ENCODE results near the gene PROB1. TPM values are rescaled to one million over a fixed set of nuclear protein-coding genes. Genes with fewer than 3 reads are reported as not detected.

Gene PROB1
- total and polyA plus RNA-seq, 9 of the 15 experiments (the other 6 are each of a cell fraction or from before 2014, with no cell fraction given), result 0.01 to 1.8 (median 0.47) TPM

DNA sequence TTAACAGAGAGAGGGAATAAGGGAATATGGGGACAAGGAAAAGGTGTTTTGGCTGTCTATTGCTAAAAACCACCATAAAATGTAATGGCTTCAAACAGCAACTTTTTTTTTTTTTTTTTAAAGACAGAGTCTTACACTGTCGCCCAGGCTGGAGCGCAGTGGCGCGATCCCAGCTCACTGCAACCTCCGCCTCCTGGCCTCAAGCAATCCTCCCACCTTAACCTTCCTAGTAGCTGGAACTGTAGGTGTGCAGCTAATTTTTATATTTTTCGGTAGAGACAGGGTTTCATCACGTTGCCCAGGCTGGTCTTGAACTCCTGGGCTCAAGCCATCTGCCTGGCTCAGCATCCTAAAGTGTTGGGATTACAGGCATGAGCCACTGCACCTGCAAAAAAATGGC is 13.3 kb upstream of the PROB1 start (continued):
- TF ChIP-seq, protein P1, sequence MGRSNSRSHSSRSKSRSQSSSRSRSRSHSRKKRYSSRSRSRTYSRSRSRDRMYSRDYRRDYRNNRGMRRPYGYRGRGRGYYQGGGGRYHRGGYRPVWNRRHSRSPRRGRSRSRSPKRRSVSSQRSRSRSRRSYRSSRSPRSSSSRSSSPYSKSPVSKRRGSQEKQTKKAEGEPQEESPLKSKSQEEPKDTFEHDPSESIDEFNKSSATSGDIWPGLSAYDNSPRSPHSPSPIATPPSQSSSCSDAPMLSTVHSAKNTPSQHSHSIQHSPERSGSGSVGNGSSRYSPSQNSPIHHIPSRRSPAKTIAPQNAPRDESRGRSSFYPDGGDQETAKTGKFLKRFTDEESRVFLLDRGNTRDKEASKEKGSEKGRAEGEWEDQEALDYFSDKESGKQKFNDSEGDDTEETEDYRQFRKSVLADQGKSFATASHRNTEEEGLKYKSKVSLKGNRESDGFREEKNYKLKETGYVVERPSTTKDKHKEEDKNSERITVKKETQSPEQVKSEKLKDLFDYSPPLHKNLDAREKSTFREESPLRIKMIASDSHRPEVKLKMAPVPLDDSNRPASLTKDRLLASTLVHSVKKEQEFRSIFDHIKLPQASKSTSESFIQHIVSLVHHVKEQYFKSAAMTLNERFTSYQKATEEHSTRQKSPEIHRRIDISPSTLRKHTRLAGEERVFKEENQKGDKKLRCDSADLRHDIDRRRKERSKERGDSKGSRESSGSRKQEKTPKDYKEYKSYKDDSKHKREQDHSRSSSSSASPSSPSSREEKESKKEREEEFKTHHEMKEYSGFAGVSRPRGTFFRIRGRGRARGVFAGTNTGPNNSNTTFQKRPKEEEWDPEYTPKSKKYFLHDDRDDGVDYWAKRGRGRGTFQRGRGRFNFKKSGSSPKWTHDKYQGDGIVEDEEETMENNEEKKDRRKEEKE (IDR thresholded peaks at IDR 0.05; ENCODE audit: borderline replicate concordance in 1 of 2, control insufficient read depth in 1 of 2, low read depth in 2 of 2, low read length in 1 of 2), result no peak
- TF ChIP-seq XRCC4 (IDR thresholded peaks at IDR 0.05; ENCODE audit: extremely low read depth, insufficient read depth, insufficient read length) (no peak), ZNF444 (CRISPR knock-in tag; IDR thresholded peaks at IDR 0.05) (no peak), NR4A1 (CRISPR knock-in tag; IDR thresholded peaks at IDR 0.05) (no peak), NR4A1 (tag; IDR thresholded peaks at IDR 0.05) (no peak)
- TF ChIP-seq, protein P2, sequence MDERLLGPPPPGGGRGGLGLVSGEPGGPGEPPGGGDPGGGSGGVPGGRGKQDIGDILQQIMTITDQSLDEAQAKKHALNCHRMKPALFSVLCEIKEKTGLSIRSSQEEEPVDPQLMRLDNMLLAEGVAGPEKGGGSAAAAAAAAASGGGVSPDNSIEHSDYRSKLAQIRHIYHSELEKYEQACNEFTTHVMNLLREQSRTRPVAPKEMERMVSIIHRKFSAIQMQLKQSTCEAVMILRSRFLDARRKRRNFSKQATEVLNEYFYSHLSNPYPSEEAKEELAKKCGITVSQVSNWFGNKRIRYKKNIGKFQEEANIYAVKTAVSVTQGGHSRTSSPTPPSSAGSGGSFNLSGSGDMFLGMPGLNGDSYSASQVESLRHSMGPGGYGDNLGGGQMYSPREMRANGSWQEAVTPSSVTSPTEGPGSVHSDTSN (CRISPR knock-in tag; IDR thresholded peaks at IDR 0.05; ENCODE audit: low read depth), result no peak
- TF ChIP-seq, protein P2 (tag; conservative IDR thresholded peaks at IDR 0.05; ENCODE audit: low read depth), result no peak
